HG03139 (cell line): ENCODE measurements around the gene CELF4.

Experiments used
- ATAC-seq: cut with Tn5 transposase; IDR thresholded peaks from one replicate; pipeline ENCODE4 v1.9.1; 2021; ENCODE audit not compliant: unreplicated experiment

CELF4 gene

DNA sequence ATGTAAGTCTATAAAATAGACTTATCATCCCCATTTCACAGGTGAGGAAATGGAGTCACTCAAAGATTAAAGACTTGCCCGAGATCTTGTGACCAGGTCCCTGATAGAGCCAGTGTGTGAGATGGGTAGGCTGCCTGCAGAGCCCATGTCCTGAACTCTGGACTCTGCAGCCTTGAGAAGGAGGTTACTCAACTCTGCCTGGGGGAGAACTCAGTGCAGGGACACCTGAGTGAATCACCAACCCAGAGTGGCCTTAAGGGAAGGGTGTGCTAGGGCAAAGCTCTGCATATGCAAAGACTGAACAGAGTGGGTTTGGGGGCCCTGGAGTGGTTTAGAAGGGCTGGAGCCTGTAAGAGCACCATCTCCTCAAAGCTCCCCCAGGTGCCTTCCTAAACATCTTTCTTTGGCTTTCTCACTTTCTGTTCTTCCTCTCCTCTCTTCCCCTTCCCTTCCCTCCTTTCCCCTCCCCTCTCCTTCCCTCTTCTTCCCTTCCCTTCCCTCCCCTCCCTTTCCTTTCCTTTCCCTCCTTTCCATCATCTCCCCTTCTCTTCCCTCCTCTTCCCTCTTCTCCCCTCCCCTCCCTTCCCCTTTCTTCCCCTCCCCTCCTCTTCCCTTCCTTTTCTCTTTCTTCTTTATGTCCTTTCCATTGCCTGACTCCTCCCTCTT, 67.6 kb downstream of the CELF4 start:
- ATAC-seq = no peak

DNA sequence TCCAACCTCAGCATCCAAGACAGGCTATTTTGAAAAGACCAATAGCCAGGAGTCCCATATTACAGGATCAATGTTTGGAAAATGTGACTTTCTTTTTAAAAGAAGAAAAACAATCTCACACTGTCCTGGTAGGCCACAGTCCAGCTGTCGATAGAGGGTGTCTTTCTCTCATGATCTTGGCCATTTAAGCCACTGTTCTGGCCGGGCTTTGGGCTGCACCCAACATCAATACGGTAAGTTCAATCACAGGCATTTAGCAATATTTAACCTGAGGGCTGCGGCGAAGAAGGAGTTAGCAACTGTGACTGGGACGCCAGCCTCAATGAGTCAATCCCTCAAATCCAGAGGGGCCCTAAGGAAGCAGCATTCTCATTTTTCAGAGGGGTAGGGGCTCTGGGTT, 69.0 kb downstream of the CELF4 start:
- ATAC-seq = no peak

DNA sequence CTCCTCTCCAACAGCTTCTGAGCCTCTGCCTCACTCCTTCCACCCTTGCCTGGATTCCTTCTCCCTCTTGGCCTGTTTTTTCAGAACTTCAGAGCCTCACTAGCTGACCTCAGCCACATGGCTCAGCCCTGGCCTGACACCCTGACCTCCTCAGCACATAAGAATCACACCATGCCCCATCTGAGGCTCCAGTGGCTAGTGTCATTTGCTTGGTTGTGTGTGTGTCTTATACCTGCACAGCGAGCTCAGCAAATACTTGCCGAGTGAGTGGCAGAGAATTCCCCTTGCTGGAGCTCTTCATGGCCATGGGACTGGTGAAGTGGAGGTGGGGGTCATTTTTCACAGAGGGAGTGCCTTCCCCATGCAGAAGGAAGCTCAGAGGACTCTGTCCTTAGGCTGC, 70.2 kb downstream of the CELF4 start:
- no peak for ATAC-seq

DNA sequence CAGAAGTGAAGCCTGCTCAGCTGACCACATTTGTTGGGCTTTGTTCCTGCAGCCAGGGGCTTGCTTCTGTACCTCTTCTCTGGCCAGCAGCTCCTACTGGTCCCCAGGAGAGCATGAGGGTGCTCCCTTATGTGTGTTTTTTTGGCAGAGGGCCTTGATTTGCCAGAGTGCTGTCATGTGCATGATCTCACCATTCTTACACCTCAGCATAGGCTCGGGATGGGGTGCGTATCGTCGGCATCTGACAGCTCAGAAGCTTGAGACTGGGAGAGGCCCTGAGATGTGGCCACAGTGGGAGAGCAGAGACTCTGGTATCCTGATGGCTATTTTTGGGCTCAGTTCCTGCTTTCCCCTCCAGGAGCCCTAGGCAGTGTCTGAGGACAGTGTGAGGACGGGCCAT, 71.2 kb downstream of the CELF4 start:
- ATAC-seq = no peak

DNA sequence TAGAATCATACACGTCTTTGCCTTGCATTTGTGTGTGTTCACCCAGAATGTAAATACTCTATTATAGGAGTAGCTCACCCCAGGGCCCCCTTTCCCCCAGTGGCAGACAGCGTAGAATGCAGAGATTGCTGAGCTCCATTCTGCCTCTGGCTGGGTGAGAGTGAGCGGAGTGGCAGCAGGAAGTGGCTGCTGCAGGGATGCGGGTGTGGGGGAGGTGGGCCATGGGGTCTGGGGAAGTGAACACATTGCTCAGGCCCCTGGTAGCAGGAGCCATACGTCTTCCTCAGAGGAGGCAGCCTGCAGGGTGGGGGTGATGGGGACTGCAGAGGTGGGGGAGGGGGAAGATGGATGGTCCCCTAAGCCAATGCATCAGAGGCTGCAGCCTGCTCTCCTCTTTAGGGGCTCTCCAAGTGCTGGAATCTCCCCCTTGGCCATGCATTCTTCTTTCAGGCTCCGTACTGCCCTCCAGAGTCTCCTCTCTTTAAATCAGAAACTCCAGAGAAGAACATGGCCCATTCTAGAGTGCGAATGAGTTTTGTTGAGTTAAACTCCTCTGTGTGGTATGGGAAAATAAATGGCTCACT, 72.2 kb downstream of the CELF4 start:
- ATAC-seq = no peak

DNA sequence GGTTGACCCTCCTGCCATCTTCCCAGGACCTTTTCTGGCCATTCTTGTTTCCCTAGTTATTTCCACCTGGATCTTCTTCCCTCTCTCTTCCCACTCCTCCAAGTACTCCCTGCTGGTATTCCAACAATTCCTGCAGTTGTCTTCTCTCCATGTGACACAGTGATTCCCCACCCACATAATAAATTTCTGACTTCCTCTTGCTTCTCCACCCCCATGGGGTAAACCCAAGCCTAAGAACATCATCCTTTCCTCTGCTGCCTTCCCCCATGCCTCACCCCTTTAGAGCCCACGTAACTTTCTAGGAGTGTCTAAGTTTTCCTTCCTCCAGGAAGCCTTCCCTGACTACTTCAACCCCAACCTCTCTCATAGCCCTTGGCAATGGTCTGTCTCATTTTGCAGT, 72.6 kb downstream of the CELF4 start:
- ATAC-seq = no peak

DNA sequence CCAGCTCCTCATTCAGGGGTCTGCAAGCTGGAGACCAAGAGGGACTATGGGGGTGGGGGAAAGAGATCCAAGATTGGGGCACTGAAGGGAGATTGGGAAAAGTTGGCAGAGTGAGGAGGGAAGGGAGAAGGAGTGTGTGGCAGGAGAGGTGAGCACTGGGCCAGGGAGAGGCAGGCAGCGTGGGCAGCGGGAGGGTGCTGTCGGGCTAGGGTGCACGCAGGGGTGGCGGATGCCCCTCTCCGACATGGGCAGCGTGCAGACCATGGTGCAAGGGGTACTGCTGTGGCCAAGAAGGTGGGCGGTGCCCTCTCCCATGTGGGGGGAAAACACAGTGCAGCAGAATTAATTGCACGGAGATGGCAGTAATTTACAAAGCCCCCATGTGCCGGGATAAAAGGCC, 74.1 kb downstream of the CELF4 start:
- no peak for ATAC-seq

DNA sequence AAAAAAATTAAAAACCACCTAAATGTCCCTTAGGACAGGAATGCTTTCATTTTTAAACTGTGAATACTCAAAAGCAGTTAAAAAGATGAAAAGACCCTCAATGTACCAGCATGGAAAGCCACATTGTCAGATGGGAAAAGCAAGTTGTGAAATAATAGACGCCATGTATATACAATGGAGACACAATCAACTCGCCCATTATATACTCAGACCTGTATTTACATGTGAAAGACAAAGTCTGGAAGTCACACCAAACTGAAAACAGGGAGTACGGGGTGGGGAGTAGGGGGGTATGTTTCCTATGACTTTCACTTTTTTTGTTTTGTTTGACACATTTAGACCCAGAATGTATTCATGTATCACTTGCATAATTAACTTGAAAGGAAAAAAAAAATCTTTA, 75.6 kb downstream of the CELF4 start:
- no peak for ATAC-seq

DNA sequence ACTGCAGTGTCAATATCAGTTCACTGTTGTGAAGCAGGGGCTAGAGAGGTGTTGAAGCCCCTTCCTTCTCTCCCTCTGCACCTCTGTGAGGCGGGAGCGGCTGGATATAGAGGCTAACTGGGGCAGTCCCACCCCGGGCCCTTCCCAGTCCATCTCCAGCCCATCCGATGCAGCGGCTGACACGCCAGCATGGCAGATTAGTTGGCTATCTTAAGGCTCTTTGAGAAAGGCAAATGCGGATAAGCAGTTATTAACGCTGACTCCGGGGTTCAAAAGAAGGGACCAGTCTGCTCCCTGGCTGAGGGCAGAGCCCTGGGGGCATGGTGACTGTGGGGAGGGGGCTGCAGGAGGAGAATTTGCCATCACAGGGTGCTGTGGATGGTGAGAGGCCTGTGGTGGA, 76.6 kb downstream of the CELF4 start:
- no peak for ATAC-seq

DNA sequence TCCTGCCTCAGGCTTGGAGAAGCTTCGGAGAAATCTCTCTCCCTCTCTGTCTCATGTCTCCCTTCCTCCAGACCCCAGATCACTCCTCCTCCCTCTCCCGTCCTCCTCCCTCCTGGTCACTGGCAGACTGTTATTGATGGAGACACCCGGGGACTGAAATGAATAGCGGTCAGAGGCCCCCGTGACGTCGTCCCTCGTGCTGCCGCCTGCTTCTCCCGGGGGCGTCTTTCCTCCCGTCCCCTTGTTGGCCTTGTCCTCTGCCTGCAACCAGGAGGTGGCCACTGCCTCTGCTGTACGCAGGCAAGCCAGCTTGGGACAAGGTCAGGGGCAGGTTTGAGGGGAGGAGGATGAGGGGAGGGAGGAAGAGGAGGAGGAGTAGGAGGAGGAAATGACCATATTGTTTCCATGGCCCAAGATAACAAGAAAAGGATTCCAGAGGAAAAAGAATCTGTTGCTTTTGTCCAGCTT, 78.2 kb downstream of the CELF4 start:
- ATAC-seq = no peak

DNA sequence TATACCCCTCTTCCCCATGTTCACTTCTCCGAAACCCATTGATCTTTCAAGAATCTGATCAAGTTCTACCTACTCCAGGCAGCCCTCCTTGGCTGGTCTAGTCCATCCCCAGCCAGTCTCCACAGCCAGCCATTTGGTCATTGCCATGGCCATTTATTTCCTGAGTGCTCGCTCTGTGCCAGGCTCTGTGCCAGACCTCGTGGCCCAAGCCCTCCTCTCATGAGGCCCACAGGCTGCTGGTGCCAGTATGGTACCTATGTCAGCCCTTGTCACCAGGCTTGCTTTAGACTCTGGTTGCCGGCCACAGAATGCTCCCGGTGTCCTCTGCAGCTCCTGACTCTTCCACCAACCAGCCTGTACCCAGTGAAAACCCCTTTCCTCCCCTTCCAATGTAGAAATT, 78.8 kb downstream of the CELF4 start:
- ATAC-seq = no peak

DNA sequence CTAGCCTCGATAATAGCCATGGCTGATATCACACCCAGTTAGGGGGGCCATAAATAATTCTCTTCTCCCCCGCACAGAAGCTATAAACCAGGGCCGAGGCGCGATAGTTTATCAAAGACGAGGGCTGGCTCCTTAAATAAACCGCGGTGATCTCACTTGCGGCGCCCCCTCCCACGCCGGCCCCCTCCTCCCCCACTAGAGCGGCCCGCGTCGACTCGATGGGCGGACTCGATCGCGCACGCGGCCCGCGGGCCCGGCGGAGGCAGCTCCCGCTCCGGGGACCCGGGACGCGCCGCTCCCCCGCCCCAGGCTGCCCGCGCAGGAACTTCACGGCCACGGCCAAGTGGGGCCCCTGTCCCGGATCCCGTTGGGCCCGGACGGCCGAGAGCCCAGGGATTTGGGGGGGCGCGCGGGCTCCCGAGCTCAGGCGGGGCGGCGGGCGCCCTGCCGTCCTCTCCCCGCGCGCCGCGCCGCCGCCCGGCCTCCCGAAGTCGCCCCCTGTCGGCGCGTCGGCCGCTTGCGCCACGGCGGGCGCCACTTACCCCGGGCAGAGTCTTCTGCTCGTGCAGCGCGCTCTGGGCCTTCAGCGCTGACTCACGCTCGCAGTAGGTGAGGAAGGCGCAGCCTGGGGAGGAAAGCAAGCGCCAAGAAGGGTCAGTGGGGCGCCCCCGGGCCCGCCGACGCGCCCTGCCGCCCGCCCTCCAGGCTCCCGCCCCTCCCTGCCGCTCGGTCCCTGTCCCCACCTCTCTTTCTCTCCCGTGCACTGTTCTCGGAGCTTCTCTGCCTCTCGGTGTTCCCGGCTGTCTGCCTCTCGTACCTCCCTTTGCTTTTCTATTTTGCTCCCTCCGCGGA, 80.4 kb downstream of the CELF4 start:
- ATAC-seq = no peak

DNA sequence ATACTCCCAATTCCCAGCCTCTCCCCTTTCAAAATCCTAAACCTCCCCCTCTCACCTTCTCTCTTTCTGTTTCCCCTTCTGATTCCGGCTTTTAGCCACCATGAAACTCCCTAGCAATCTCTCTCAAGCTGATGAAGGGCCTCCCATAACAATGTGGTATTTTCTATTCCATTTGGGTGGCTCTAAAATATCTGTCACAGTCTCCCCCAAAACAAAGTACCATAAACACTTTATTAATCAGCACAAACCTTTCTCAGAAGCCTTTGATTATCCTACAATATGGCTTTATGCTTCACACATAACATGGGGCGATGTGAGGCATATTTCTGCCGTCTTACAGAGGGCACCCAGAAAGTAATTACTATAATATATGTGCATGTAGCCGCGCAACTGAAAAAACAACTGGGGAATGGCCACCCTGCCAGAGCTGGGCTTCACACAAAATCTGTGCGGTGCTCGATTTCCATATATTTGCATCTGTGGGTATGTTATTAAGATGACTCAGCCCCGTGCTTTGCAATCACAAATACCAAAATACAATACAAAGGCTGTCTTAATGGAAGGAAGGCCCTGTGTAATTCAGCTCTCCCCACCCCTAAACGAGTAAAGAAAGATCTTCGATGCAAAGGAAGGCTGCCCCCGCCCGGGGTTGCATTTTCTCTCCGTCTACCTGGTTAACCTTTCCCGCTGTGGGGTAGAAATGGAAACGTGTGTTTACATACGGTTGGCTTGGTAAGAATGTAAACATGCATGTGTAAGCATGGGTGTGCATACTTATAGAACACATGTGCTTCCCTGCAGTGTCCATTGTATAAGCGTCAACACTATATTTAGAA, 81.4 kb downstream of the CELF4 start:
- no peak for ATAC-seq

DNA sequence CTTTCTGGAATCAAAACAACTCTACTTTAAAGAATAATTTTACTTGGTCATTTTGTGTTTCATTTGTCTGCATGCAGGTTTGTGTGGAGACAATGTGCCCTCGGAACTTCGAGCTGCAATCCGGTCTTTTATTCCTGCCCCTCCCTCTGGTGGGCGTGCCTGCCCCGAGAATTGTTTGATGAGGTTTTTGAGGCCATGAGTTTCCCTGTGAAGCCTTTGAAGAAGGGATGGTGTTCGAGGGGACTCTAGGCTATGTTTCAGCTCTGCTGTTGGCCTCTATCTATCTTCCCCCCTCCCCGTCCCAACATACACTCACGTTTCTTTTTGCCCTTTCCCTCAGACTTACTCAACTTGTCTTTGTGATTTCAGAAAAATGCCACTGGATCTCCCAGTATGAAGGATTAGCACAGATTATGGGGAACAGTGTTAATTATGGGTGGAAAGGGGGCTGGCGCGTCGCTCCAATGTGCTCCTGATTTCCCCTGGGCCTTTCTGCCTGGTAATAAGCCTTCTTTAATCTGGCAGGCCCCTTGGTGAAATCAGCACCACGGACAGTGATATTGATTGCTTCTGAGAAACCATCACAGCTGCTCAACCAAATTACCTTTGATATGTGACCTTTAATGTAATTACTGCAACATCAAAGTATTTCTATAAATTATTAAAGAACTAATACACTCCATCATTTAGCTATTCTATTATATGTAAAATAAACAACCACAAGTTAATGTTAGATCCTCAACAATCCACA, 82.2 kb downstream of the CELF4 start:
- no peak for ATAC-seq

DNA sequence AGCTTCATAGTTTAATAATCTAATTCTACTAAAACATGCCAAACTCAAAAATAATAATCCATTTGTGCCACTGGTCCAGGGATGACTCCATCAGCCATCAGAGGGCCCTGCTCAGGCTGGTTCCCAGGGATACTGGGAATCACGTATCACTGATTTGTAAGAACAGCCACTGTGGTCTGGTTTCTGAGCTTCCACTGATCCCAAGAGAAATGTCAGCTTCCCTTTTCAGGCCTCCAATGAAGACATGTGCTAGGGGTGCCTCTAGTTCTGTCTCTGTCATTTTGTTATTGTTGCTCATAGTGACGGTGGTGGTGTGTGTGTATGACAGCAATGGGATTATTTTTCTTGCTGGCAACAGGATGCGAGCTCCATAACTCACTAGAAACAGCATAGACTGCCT, 83.2 kb downstream of the CELF4 start:
- no peak for ATAC-seq

DNA sequence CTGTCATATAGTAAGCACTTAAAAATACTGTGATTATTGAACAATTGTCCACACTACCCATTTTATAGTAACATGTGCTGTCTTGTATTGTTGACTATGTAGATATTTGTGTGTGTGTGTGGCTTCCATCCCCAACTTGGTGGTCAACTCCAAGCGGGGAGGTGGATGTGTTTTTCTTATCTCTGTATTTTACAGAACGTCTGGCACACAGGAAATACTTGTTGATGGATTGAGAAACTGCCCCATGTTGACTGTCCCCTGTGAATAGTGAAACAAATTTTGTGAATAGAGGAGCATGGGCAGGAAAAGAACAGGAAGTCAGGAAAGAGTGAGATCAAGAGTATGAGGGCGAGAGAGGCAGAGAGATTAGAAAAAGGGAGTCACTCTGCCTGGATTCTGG, 83.6 kb downstream of the CELF4 start:
- ATAC-seq = no peak

DNA sequence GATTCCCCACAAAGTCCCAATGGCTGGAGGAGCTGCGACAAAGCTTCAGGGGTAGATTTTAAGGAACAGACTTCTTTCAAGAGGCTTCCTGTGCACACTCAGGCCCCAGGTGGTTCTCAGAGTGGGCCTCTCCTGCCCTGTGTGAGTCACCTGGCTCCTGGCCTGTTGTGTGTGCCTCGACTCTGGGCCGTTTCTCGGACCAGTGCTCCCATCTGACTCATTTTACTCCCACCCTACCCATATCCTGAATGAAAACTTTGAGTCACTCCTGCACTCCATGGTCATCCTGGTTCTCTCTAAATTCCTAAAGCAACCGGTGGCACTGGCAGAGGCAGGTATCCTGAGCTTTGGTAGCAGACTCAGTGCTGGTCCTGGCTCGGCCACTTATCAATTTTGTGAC, 84.1 kb downstream of the CELF4 start:
- no peak for ATAC-seq

DNA sequence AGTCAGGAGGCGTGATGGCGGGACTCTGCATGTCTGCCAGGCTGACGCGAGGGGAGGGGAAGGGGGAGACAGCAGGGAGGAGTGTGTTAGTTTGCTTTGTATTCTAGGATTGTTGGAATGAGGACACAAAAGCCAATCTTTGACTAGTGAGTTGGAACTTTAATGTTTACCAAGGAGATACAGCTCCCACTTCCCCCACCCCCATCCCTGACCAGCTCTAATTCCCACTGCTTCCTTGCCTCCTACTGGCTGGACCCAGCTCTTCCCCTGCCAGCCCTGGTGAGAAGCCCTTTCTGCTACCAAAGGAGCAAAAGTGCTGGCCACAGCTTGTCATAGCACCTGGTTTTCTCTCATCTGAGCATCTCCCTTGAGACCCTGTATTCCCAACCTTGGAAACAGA, 84.5 kb downstream of the CELF4 start:
- ATAC-seq = no peak

DNA sequence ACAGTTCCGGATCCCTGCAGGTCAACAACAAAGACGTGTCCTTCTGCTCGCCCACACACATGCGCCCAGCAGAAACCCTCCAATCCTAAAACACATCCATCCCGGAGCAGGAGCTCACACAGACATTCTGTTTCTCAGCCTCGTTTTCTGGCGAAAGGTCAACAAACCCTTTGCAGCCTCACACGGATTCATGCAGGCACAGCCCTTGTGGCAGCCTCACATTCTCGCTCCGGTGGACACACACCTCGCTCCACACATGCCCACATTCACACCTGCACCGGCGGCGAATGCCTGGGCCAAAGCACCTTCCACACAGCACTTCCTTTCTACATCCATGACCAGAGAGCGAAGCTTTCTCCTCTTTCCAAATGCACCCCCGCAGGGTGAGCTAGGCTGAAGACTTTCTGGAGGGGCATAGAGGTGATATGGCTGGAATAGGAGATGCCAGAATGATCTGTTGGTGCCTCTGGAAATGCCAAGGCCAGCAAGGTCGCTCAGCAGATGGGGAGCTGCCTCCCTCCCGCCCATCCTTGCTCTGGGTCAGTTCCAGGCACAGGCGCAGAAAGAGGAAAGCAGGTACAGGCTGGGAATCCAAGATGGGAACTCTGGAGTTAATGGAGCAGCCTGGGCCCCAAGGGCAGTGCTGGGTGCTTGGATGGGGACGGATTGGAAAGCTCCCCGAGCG, 88.8 kb downstream of the CELF4 start:
- no peak for ATAC-seq

DNA sequence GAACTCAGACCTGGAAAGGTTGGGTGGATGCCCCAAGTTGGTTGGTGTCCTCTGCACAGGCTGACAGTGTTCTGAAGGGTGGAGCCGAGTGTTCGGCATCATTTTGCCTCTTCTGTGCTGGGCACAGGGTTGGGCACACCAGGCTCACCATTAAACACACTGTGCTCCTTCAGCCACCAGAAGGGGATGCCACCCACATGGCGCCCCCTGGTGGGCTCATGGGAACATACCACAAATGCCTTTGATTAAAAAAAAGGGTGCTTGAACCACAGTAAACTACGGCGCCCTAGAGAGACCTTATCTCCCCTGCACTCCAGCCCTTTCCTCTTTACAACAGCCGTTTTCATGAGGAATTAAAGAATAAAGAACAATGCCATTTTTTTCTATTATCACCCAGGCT, 89.4 kb downstream of the CELF4 start:
- no peak for ATAC-seq
